Measurements from ENCODE around the gene B3GNT3. TPM values are rescaled to one million over a fixed set of nuclear protein-coding genes. Genes with fewer than 3 reads are reported as not detected.

B3GNT3 gene
- total RNA-seq, 1 experiment from 2014 or later = 22.2 TPM

DNA sequence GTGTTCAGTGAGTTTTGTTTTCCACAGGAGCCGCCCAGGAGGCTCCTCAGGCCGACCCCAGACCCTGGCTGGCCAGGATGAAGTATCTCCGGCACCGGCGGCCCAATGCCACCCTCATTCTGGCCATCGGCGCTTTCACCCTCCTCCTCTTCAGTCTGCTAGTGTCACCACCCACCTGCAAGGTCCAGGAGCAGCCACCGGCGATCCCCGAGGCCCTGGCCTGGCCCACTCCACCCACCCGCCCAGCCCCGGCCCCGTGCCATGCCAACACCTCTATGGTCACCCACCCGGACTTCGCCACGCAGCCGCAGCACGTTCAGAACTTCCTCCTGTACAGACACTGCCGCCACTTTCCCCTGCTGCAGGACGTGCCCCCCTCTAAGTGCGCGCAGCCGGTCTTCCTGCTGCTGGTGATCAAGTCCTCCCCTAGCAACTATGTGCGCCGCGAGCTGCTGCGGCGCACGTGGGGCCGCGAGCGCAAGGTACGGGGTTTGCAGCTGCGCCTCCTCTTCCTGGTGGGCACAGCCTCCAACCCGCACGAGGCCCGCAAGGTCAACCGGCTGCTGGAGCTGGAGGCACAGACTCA is 12.9 kb downstream of the B3GNT3 start:
- Histone ChIP-seq H3K27ac (ENCODE audit: low read depth, low read length) (no peak overlapping the region), H3K27me3 (ENCODE audit: insufficient read depth, low read length) (no peaks in the 10 kb centered on the region), H3K79me2 (ENCODE audit: insufficient read depth, low read length) (peaks cover 4% of the 10 kb centered on the region; the same call in 1 of the 2 replicates), H3K9ac (ENCODE audit: low read length) (no peak overlapping the region), H3K9me2 (ENCODE audit: insufficient read depth) (no peaks in the 10 kb centered on the region), H3K4me2 (ENCODE audit: low read length) (no peak overlapping the region), H4K20me1 (ENCODE audit: insufficient read depth) (no peaks in the 10 kb centered on the region), H3K9me3 (ENCODE audit: control insufficient read depth in 1 of 2, insufficient read depth in 1 of 2, low read depth in 1 of 2, low read length in 2 of 2) (no peaks in the 10 kb centered on the region), H3K4me3 (replicated peaks in 1 of 2; ENCODE audit: low read depth in 1 of 2, low read length in 2 of 2) (no peak overlapping the region), H3K4me1 (ENCODE audit: control insufficient read depth in 1 of 2, insufficient read depth in 2 of 2, low read length in 2 of 2) (peaks cover 4 to 11% of the 10 kb centered on the region in 2 experiments; a peak in 2 of 4 replicates), H3K36me3 (ENCODE audit: control insufficient read depth in 1 of 2, insufficient read depth in 2 of 2, low read length in 2 of 2) (peaks cover 0 to 5% of the 10 kb centered on the region in 2 experiments; a peak in 2 of 4 replicates), H2AFZ (ENCODE audit: low read depth, low read length, poor library complexity, severe bottlenecking) (no peak overlapping the region)
- RAD21 ChIA-PET (ENCODE audit: low non-redundant PET in 1 of 2, low total read pairs in 2 of 2, uncharacterized antibody in 2 of 2, unreplicated experiment in 2 of 2) = no interaction called here
- CTCF ChIA-PET = no interaction called here
- intact Hi-C loops (cut with micrococcal nuclease) = no loop called here
- DNase-seq (ENCODE audit: low read depth, low spot score) (no peak), ATAC-seq (no peak)
- POLR2A ChIA-PET = no interaction called here
- no TSS peak for BruUV-seq (replicated peaks)
- TF ChIP-seq FOSL1 (IDR thresholded peaks at IDR 0.05; ENCODE audit: low read depth) (no peak), JUND (IDR thresholded peaks at IDR 0.05) (no peak), TCF7L2 (IDR thresholded peaks at IDR 0.05; ENCODE audit: borderline replicate concordance, extremely low read depth, insufficient read depth, insufficient read length) (no peak), RAD21 (IDR thresholded peaks at IDR 0.05; ENCODE audit: low read depth) (no peak), POLR2AphosphoS5 (IDR thresholded peaks at IDR 0.05; ENCODE audit: low read depth, low read length) (no peak), ZNF274 (IDR thresholded peaks at IDR 0.05; ENCODE audit: low read depth, low read length) (no peak), SRF (IDR thresholded peaks at IDR 0.05; ENCODE audit: low read depth) (no peak), EGR1 (IDR thresholded peaks at IDR 0.05; ENCODE audit: low read depth) (no peak), SP1 (IDR thresholded peaks at IDR 0.05; ENCODE audit: low read depth) (no peak), CEBPB (IDR thresholded peaks at IDR 0.05; ENCODE audit: low read depth) (no peak), SIN3A (IDR thresholded peaks at IDR 0.05; ENCODE audit: low read depth) (no peak), CBX3 (IDR thresholded peaks at IDR 0.05; ENCODE audit: low read depth) (no peak), EZH2phosphoT487 (IDR thresholded peaks at IDR 0.05; ENCODE audit: borderline replicate concordance) (no peak), ZFX (IDR thresholded peaks at IDR 0.05) (no peak), EZH2 (IDR thresholded peaks at IDR 0.05) (no peak)
- TF ChIP-seq, protein P1, sequence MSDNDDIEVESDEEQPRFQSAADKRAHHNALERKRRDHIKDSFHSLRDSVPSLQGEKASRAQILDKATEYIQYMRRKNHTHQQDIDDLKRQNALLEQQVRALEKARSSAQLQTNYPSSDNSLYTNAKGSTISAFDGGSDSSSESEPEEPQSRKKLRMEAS (IDR thresholded peaks at IDR 0.05) = no peak
- TF ChIP-seq, protein P2, sequence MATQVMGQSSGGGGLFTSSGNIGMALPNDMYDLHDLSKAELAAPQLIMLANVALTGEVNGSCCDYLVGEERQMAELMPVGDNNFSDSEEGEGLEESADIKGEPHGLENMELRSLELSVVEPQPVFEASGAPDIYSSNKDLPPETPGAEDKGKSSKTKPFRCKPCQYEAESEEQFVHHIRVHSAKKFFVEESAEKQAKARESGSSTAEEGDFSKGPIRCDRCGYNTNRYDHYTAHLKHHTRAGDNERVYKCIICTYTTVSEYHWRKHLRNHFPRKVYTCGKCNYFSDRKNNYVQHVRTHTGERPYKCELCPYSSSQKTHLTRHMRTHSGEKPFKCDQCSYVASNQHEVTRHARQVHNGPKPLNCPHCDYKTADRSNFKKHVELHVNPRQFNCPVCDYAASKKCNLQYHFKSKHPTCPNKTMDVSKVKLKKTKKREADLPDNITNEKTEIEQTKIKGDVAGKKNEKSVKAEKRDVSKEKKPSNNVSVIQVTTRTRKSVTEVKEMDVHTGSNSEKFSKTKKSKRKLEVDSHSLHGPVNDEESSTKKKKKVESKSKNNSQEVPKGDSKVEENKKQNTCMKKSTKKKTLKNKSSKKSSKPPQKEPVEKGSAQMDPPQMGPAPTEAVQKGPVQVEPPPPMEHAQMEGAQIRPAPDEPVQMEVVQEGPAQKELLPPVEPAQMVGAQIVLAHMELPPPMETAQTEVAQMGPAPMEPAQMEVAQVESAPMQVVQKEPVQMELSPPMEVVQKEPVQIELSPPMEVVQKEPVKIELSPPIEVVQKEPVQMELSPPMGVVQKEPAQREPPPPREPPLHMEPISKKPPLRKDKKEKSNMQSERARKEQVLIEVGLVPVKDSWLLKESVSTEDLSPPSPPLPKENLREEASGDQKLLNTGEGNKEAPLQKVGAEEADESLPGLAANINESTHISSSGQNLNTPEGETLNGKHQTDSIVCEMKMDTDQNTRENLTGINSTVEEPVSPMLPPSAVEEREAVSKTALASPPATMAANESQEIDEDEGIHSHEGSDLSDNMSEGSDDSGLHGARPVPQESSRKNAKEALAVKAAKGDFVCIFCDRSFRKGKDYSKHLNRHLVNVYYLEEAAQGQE (IDR thresholded peaks at IDR 0.05; ENCODE audit: low read depth) = no peak
- TF ChIP-seq, protein P3, sequence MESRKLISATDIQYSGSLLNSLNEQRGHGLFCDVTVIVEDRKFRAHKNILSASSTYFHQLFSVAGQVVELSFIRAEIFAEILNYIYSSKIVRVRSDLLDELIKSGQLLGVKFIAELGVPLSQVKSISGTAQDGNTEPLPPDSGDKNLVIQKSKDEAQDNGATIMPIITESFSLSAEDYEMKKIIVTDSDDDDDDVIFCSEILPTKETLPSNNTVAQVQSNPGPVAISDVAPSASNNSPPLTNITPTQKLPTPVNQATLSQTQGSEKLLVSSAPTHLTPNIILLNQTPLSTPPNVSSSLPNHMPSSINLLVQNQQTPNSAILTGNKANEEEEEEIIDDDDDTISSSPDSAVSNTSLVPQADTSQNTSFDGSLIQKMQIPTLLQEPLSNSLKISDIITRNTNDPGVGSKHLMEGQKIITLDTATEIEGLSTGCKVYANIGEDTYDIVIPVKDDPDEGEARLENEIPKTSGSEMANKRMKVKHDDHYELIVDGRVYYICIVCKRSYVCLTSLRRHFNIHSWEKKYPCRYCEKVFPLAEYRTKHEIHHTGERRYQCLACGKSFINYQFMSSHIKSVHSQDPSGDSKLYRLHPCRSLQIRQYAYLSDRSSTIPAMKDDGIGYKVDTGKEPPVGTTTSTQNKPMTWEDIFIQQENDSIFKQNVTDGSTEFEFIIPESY (IDR thresholded peaks at IDR 0.05; ENCODE audit: extremely low read depth, insufficient replicate concordance, low read length) = no peak
- TF ChIP-seq, protein P4, sequence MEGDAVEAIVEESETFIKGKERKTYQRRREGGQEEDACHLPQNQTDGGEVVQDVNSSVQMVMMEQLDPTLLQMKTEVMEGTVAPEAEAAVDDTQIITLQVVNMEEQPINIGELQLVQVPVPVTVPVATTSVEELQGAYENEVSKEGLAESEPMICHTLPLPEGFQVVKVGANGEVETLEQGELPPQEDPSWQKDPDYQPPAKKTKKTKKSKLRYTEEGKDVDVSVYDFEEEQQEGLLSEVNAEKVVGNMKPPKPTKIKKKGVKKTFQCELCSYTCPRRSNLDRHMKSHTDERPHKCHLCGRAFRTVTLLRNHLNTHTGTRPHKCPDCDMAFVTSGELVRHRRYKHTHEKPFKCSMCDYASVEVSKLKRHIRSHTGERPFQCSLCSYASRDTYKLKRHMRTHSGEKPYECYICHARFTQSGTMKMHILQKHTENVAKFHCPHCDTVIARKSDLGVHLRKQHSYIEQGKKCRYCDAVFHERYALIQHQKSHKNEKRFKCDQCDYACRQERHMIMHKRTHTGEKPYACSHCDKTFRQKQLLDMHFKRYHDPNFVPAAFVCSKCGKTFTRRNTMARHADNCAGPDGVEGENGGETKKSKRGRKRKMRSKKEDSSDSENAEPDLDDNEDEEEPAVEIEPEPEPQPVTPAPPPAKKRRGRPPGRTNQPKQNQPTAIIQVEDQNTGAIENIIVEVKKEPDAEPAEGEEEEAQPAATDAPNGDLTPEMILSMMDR (IDR thresholded peaks at IDR 0.05 in 2 of 3, conservative IDR thresholded peaks at IDR 0.05 in 1 of 3; ENCODE audit: borderline replicate concordance in 1 of 3, insufficient read depth in 1 of 3, low read depth in 2 of 3, low read length in 2 of 3) = no peak
- TF ChIP-seq, protein P5, sequence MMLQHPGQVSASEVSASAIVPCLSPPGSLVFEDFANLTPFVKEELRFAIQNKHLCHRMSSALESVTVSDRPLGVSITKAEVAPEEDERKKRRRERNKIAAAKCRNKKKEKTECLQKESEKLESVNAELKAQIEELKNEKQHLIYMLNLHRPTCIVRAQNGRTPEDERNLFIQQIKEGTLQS (IDR thresholded peaks at IDR 0.05) = no peak

Measured in HCT116 (cell line).